Activated T-cell treated with anti-CD3 and anti-CD28 coated beads for 4 hours (primary cell): Measurements from ENCODE around the gene TFAP2E.

ENCODE experiments used
- DNase-seq: peaks from one replicate; pipeline ENCODE4 v3.0.0-alpha.2; 2020

TFAP2E gene

DNA sequence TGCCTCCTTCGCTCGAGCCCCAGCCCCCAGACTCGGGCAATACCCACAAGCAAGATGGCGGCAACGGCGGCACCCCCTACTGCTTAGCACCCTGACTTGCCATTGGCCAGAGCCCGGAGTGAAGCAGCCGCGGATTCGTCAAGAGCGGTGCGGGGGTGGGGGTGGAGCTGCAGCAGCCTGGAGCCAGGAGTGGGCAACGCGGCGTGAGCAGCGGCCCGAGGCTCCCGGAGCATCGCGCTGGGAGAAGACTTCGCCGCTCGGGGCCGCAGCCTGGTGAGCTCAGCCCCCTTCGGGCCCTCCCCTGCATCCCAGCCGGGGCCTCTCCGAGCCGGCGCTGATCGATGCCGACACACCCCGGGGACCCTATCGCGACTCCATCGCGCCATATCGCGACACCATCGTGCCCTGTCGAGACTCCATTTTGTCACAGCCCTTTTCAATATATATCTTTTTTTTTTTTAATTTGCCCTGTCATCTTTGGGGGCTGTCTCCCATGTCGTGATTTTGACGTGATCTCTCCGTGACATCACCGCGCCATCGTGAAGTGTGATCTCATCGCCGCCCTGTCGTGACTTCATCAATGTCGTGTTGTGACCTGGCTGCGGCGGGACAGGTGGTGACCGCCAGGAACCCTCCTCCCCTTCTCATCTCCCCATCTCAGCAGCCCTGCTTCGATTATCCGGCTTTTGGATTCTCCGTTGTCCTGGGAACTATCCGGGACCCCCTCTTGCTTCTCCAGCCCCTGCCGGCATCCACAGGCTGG, 15.3 kb upstream of the TFAP2E start, which contains the start of gene NCDN:
TSS of gene NCDN (plus strand) at position 189 of the 763 bp plus-strand sequence. CDS start at position 581, 392 bp downstream.
- peak; percentile 93 for DNase-seq

DNA sequence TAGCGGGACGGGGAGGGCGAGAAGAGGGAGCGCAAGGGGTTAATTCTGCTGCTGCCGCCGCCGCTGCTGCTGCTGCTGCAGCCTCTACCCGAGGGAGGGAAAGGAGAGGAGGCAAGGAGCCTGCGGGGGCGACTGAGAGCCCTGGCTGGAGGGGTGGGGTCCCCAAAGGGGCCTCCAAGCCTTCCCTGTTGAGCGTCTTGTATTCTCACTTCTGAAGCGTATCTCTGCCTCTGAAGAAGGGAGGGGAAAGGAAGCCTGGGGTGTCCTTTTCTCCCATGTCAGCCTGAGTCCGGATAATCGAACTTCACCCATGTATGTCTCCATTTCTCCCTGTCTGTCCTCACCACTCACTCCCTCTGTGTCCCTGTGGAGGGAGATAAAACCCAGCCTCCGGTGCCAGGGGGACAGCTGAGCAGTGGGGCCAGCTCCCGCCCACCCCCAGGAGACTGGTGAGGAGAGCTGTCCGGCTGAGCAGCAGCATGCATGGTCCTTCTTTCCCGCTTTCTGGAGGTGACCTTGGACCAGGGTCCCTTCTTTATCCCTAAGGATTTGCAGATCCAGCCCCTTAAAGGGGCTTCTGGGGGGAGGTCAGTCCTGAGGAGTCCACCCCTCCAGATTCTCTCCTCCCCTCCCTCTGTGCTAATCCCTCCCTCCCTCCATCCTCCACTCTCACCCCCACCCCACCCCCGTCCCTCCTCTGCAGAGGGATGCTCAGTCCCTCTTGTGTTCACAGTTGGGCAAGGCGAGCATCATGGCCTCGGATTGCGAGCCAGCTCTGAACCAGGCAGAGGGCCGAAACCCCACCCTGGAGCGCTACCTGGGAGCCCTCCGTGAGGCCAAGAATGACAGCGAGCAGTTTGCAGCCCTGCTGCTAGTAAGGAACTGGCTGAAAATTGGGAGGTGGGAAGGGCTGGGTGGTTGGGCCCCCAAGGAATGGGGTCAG, 14.5 kb upstream of the TFAP2E start:
- DNase-seq, result no peak

DNA sequence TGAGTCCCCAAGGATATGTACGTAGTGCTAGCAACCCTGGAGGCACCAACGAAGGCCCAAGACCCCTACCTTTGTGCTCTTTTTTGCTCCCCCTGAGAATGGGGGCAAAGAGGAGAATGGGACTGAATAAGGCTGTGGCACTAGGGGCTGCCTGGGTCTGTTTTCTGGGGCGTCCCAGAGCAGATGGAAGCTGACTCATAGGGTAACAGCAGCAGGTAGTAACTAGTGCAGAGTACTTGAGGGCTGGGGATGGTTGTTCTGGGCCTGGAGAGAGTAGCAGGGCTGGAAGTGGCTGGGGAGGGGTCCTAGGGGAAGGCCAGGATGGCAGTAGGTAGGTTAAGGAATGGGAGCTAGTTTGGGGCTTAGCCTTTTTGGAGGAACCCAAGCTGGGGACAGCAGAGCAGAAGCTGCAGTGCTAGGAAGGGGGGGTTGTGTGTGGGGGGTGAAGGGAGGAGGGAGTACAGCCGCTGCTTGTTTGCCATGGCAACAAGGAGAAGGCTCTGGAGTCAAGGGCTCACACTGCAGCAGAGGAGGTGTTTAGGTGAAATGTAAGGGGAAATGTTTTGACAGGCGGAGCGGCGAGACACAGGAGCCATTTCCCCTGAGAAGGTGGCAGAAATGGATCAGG, 13.7 kb upstream of the TFAP2E start:
- DNase-seq, result no peak

DNA sequence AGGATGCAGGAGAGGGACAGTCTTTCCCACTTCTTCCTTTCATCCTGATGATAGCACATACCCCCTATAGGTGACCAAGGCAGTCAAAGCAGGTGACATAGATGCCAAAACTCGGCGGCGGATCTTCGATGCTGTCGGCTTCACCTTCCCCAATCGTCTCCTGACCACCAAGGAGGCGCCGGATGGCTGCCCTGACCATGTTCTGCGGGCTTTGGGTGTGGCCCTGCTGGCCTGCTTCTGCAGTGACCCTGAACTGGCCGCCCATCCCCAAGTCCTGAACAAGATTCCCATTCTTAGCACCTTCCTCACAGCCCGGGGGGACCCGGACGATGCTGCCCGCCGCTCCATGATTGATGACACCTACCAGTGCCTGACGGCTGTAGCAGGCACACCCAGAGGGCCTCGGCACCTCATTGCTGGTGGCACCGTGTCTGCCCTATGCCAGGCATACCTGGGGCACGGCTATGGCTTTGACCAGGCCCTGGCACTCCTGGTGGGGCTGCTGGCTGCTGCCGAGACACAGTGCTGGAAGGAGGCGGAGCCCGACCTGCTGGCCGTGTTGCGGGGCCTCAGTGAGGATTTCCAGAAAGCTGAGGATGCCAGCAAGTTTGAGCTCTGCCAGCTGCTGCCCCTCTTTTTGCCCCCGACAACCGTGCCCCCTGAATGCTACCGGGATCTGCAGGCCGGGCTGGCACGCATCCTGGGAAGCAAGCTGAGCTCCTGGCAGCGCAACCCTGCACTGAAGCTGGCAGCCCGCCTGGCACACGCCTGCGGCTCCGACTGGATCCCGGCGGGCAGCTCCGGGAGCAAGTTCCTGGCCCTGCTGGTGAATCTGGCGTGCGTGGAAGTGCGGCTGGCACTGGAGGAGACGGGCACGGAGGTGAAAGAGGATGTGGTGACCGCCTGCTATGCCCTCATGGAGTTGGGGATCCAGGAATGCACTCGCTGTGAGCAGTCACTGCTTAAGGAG, 12.6 kb upstream of the TFAP2E start:
- DNase-seq, result no peak

DNA sequence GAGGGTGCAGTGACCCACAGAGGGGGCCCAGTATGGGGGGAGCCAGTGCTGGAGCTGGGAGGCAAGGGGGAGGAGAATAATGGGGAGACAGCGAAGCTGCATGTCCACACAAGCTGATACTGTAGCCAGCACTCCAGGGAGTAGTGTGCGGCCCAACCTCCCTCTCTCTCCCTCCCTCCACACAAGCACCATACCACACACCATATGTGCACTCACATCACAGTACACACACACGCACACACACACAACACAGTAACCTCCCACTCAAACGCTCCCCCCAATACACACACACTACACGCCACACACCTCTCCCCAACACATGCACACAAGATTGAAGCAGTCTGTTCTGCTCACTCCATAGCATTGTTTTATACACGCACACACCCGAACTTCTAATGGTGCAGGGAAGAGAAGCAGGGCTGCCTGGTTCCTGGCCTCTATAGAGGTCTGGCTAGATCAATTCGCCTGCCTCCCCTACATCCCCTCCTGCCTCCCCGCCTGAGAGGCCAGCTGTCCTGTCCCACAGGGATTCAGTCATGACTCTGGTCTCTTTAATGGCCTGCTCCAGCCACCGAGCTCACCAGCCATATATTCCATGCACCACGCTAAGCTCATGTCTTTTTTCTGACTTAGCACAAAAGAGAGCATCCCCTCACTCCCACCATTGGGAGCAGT, 11.7 kb upstream of the TFAP2E start:
- DNase-seq, result no peak

DNA sequence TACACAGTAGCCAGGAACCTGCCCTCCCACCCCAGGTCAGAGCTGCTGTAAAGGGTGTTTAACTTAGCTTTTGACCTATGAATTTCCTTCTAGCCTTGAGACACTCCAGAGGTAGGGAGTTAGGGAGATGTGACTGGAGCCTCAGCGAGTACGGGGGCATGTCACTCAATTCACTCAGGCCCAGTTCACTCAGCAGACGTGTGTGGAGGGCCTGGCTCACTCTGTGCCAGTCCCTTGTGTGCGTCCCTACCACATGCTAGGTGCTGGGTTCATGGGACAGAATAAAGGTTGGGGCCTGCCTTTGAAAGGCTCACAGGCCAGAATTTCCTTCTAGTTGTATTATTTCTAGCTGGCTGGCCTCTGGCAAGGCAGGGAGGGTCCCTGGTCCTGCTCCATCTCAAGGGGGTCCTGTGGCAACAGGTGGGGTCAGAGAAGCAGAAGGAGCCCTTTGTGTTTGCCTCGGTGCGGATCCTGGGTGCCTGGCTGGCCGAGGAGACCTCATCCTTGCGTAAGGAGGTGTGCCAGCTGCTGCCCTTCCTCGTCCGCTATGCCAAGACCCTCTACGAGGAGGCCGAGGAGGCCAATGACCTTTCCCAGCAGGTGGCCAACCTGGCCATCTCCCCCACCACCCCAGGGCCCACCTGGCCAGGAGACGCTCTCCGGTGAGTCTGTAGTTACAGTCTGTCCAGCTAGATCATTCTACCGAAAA, 11.0 kb upstream of the TFAP2E start:
- DNase-seq, result no peak

DNA sequence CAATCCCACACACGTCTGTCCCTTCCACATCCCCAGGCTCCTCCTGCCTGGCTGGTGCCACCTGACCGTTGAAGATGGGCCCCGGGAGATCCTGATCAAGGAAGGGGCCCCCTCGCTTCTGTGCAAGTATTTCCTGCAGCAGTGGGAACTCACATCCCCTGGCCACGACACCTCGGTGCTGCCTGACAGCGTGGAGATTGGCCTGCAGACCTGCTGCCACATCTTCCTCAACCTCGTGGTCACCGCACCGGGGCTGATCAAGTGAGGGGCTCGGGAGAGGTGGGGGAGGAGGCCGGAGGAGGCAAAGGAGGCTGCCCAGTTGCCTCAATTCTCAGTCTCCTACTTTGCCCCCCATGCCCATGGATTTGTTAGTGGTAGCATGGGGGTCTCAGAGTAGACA, 9.9 kb upstream of the TFAP2E start:
- no peak for DNase-seq

DNA sequence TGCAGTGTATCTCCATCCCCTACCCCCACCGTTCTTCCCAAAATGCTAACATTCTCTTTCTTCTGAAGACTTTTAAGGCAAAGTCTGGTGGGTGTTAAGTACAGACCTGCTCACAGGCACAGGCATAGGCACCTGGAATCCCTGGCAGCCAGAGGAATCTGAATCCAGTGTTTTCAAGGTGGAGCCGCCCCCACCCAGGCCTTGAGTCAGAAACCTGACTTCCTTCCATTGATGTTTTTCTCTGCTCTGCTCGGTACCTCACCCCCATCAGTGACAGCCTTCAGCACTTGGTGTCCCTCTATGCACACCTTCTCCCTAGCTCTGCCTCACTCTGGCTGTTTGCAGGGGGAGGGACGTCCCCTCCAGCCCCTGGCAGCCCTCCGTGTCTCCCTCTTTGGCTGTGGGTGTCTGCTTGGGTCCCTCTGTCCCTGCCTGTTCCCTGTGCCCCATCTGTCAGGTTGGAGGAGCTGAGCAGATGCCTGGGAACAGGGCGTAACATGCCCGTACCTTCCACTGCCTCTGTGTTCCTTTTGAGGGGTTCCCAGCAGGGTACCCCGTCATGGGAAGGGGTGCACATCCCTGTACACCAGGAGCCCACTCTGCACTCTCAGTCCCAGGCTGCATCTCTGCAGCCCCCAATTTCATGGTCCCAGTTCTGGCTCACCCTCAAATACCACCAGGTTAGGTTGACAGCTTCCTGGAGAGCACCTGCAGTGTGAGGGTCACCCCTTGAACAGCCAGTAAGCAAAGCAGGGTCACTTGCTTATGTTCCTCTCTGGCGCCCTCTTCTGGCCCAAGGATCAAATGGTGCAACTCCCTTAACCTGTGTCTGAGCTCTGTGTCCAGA, 8.9 kb upstream of the TFAP2E start:
- DNase-seq, result peak; percentile 77

DNA sequence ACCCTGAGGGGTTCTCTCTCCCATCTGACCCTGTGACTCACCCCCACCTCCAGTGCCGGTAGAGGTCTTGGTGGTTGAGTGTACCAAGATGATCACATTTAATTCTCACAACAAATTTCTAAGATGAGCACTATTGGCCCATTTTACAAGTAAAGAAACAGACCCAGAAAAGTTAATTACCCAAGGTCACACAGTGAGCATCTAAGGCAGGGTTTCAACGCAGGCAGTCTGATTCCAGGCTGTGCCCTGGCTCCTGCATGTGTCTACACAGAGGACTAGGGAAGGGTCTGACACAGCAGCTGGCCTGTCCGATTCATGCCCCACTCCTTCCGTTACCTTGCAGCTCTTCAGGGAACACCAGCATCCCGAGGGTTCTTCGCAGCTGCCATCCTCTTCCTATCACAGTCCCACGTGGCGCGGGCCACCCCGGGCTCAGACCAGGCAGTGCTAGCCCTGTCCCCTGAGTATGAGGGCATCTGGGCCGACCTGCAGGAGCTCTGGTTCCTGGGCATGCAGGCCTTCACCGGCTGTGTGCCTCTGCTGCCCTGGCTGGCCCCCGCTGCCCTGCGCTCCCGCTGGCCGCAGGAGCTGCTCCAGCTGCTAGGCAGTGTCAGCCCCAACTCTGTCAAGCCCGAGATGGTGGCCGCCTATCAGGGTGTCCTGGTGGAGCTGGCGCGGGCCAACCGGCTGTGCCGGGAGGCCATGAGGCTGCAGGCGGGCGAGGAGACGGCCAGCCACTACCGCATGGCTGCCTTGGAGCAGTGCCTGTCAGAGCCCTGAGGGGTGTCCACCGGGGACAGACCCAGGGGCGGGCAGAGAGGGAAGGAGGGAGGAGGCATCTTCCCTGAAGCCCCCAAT, 8.0 kb upstream of the TFAP2E start:
- no peak for DNase-seq

DNA sequence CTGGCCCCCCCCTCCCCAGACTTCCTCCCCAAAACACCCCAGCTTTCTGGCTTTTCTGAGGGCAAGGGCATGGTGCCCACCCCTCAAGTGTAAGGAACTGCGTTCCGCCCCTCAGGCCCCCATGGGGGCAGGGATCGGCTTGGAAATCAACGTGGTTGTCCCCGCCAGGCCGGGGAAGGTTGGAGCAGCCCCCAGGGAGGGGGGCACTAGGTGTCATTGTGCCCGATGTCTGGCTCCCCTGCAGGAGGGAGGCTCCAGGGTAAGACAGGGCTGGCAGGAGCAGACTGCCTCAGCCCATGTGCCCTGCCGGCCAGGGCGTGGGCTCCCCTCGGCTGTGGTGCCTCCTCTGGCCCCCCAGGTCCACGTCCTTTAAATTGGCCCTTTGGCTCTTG, 7.4 kb upstream of the TFAP2E start:
- DNase-seq, result no peak

DNA sequence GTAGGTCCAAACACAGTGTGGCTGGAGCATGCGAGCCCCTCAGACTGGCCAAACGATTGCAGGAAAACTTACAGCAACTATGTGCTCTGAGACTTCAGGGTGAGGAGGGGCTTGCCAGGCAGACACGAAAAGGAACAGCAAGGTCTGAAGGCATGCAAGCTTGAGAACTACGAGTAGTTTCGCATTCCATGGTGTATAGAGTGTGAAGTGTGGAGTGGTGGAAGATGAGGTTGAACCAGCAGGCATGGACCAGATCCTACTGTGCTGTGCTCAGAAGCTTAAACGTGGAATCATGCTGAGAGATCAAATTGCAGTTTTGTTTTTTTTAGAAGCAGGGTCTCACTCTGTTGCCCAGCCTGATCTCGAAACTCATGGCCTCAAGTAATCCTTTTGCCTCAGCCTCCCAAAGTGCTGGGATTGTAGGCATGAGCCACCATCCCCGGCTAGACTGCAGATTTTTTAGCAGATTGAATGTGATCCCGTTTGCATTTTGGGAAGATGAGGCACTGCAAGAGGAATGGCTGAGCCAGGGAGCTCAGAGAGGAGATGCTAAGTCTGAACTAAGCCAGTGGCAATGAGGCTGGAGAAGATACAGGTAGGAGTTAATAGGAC, 5.1 kb upstream of the TFAP2E start:
- DNase-seq, result no peak

DNA sequence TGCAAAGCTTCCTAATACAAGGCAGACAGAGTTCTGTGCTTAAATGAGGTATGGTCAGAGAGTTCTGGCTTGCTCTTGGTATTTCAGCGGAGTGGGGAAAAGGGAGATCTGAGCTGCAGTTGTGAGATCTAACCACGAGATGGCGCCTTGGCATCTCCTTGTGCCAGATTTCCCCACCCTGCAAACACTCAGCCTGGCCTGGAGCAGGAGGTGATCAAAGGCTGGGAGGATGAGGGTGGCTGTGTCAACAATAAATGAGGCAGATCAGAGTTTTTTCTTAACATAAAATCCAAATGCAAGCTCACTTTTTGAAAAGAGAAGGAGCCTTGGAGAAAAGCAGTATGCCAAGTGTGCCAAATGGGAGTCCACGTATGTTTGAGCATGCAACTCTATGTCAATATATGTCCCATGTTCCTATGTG, 4.1 kb upstream of the TFAP2E start:
- peak; percentile 60 for DNase-seq

DNA sequence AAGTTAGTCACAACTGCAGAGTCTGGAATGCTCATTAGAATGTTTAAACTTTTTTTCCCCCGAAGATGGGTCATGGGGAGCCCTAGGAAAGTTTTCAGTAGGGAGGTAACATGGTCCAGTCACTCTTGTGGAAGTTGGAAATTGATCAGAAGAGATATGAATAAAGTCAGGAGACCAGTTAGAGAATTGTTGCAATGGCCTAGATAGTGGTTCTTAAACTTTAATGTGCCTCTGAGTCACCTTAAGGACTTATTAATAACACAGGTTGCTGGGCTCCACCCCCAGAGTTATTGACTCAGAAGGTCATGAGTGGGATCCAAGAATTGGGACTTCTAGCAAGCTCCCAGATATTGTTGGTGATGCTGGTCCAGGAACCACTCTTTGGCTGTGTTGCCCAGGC, 3.2 kb upstream of the TFAP2E start:
- no peak for DNase-seq

DNA sequence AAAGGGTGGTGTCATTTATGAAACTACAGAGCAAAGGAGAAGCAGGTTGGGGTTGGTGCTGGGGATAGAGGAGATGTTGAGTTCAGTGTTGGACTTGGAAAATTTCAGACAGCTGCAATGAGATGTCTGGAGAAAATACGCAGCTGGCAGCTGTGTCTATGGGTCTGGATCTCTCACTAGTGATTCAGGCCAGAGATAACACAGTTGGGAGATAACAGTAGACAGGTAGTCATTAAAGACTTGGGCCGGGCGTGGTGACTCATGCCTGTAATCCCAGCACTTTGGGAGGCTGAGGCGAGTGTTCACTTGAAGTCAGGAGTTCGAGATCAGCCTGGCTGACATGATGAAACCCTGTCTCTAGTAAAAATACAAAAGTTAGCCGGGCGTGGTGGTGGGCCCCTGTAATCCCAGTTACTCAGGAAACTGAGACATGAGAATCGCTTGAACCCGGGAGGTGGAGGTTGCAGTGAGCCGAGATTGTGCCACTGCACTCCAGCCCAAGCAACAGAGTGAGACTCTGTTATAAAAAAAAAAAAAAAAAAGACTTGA, 2.5 kb upstream of the TFAP2E start:
- no peak for DNase-seq

DNA sequence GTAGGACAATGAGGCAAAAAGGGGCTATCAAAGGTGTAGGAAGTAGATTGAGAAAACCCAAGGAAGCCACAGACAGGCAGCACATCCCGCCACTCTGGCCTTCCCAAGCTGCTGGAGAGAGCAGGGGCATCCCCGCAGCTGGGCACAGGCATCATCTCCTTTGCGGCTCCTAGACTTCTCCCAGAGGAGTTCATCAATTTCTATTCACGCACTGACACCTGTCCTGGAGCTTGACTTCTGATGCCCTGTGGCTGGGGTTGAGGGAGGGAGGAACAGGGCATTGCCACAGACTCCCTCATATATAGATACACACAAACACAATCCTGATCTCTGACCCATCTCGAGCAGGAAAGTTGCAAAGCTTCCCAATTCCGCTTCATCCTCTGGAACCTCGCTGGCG, 1.9 kb upstream of the TFAP2E start:
- no peak for DNase-seq

DNA sequence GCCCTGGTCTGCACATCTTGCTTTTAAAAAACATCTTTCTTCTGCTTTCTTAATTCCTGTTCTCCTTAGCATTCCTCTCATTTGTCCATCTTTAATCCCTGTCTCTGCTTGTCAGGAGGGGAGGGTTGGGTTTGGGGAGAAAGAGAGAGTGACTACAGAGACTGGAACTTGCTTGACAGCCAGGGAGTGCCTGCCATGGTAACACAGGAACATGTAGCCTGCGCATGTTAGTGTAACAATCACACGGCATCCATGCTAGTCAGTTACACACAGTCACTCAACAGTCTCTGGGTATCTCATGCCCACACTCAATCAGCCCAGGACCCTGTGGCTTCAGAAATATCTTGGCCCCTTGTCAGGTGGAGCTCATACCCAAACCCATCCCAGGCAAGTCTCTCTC, 818 bp upstream of the TFAP2E start:
- DNase-seq, result no peak

DNA sequence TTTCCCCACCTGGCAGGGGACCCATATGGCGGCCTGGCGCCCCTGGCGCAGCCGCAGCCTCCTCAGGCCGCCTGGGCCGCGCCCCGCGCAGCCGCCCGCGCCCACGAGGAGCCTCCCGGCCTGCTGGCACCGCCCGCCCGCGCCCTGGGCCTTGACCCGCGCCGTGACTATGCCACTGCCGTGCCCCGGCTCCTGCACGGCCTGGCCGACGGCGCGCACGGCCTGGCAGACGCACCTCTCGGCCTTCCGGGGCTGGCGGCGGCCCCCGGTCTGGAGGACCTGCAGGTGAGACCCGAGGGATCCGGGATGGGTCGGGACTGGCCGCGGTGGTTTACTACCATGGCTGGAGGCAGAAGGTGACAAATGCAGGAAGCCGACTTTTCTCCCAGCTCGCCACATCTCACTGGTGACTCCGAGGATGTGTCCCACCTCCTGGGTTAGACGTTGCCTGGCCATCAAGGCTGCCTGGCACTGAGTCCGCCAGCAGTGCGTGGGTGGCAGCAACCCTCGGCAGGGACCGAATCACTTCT, 1.1 kb downstream of the TFAP2E start:
- no peak for DNase-seq
